ENCODE results near the gene NLRP2B. TPM values are rescaled to one million over a fixed set of nuclear protein-coding genes. Genes with fewer than 3 reads are reported as not detected.
"Not testable (repeated sequence)": the region's sequence is repeated elsewhere in the genome, so short reads cannot be mapped to it uniquely, and the experiment has no call there.

The NLRP2B gene
- total RNA-seq, 1 experiment from 2014 or later: not detected

GRCh38 chrX:57629438-57629837, 50.6 kb downstream of the NLRP2B start:
- not testable (repeated sequence) for H3K9me3 ChIP-seq (ENCODE audit: low read length)

More at GRCh38 chrX:57629438-57629837, 50.6 kb downstream of the NLRP2B start:
- H3K9ac ChIP-seq (ENCODE audit: low read length); H3K4me1 ChIP-seq (ENCODE audit: low read length); DNase-seq; H4K20me1 ChIP-seq (ENCODE audit: insufficient read depth, low read depth, low read length); H3K27ac ChIP-seq (ENCODE audit: low read length); H3K27me3 ChIP-seq (ENCODE audit: low read length); H3K9me2 ChIP-seq (replicated peaks; ENCODE audit: insufficient read depth, low read length); H3K79me2 ChIP-seq (ENCODE audit: low read length); H2AFZ ChIP-seq (ENCODE audit: low read length); H3K4me3 ChIP-seq (ENCODE audit: low read length); H3K36me3 ChIP-seq (ENCODE audit: insufficient read depth, low read length); H3K4me2 ChIP-seq (ENCODE audit: low read depth, low read length, poor library complexity, severe bottlenecking): not testable (repeated sequence)

Other genes starting within 250 kb of the NLRP2B start
- 7.7 and 13.6 TPM in 2 replicates for gene ZXDB, start 88.2 kb downstream of the NLRP2B start, total RNA-seq (2014; rRNA removed; shearing (Covaris generic); ENCODE audit: low replicate concordance)
- 6.3 and 10.6 TPM in 2 replicates for gene ZXDA, start 230.2 kb upstream of the NLRP2B start, total RNA-seq (2014; rRNA removed; shearing (Covaris generic); ENCODE audit: low replicate concordance)

All from Karpas-422 (cell line).